Iris pigment epithelial cell (primary cell): Measurements from ENCODE around the gene ENGASE.
"Not testable (repeated sequence)": the region's sequence is repeated elsewhere in the genome, so short reads cannot be mapped to it uniquely, and the experiment has no call there.

Experiments used
- DNase-seq: peaks from one replicate; pipeline ENCODE4 v3.0.0-alpha.2; 2011; ENCODE audit warnings: low read depth

ENGASE gene

GRCh38 chr17:79052131-79052530, 22.5 kb upstream of the ENGASE start:
- no peak for DNase-seq

- no peak for DNase-seq
These were observed 21.2 kb upstream of the ENGASE start for GRCh38 chr17:79053251-79053925.

GRCh38 chr17:79054200-79054960, 20.2 kb upstream of the ENGASE start:
- peak; percentile 20 for DNase-seq

GRCh38 chr17:79055197-79055596, 19.4 kb upstream of the ENGASE start:
- DNase-seq: no peak

GRCh38 chr17:79057737-79058385, 16.8 kb upstream of the ENGASE start:
- DNase-seq: no peak

GRCh38 chr17:79062691-79063090, 11.9 kb upstream of the ENGASE start:
- no peak for DNase-seq

- no peak for DNase-seq
These were observed 10.6 kb upstream of the ENGASE start for GRCh38 chr17:79064026-79064425.

GRCh38 chr17:79065105-79065670, 9.4 kb upstream of the ENGASE start:
- peak; percentile 39 for DNase-seq

- no peak for DNase-seq
These were observed 7.7 kb upstream of the ENGASE start for GRCh38 chr17:79066963-79067362.

- no peak for DNase-seq
These were observed 4.3 kb upstream of the ENGASE start for GRCh38 chr17:79070266-79070880.

GRCh38 chr17:79071161-79071740, 3.4 kb upstream of the ENGASE start:
- DNase-seq: no peak

- DNase-seq: no peak
These were observed 2.1 kb upstream of the ENGASE start for GRCh38 chr17:79072544-79072943.

- no peak for DNase-seq
These were observed 1.5 kb upstream of the ENGASE start for GRCh38 chr17:79073016-79073705.

- no peak for DNase-seq
These were observed 927 bp upstream of the ENGASE start for GRCh38 chr17:79073706-79074088.

- DNase-seq: not testable (repeated sequence)
These were observed 439 bp upstream of the ENGASE start for GRCh38 chr17:79074121-79074648.

- DNase-seq: no peak
These were observed 774 bp downstream of the ENGASE start for GRCh38 chr17:79075446-79075750.

GRCh38 chr17:79075861-79076406, 1.3 kb downstream of the ENGASE start:
- no peak for DNase-seq

- no peak for DNase-seq
These were observed 3.0 kb downstream of the ENGASE start for GRCh38 chr17:79077587-79077986.

- DNase-seq: no peak
These were observed 4.0 kb downstream of the ENGASE start for GRCh38 chr17:79078476-79079190.
